Erythroblast (primary cell): ENCODE results near the gene AARS2.

Experiments used
- GATA1 ChIP-seq: IDR thresholded peaks from 2 replicates; pipeline ENCODE4 v1.6.1; 2011; ENCODE audit warnings: low read depth, mild to moderate bottlenecking, control low read depth, low read length, moderate library complexity
- POLR2A ChIP-seq: IDR thresholded peaks from 2 replicates; pipeline ENCODE4 v1.6.1; 2011; ENCODE audit warnings: mild to moderate bottlenecking, low read length

DNA sequence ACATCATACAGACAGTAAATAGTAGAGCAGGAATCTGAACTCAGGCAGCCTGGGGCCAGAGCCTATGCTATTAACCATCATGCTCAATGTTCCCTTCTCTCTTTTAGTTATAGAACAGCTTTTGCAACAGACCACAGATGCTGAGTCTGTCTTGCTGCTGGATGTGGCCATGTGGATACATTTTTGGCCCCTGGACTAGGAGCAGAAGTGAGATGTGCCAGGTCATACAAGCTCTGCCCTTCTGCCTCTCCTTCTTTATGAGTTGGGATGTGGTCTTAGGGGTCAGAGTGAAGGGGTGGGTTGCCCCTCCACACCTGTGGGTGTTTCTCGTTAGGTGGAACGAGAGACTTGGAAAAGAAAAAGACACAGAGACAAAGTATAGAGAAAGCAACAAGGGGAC, 14.6 kb upstream of the AARS2 start:
- TF ChIP-seq POLR2A (no peak), GATA1 (no peak)
